HepG2 (cell line): ENCODE measurements around the gene DPP8. TPM values are rescaled to one million over a fixed set of nuclear protein-coding genes. Genes with fewer than 3 reads are reported as not detected.
A peak's percentile ranks its signal among the peaks of the same experiment; 100 is the strongest.

Source experiments
- ATAC-seq: fragments of 200-7000 bp; cut with Tn5 transposase; 3 replicates; pipeline ENCODE4 v1.9.1; 2020; ENCODE audit warnings: mild to moderate bottlenecking, moderate library complexity
- BruUV-seq: library from RNA; stranded (reverse); fragments of 400-500 nt; replicated peaks from 2 replicates; lab custom pipeline; 2021; lab: Mats Ljungman, UMichigan
- CTCF ChIA-PET: fragments of 300-600 bp; formaldehyde crosslinking; extraction: SDS; loops from one replicate; lab custom pipeline; 2021; ENCODE audit warnings: low total read pairs, inconsistent platforms, low intra/inter-chr PET ratio; lab: Yijun Ruan, JAX
- POLR2A ChIA-PET: fragments of 350-600 bp; sonication (Branson Sonifier 250); formaldehyde crosslinking; loops from one replicate; lab custom pipeline; 2020; ENCODE audit warnings: antibody characterized with exemption, inconsistent platforms; lab: Yijun Ruan, JAX
- DNase-seq: peaks from one replicate; pipeline ENCODE4 v3.0.0-alpha.2; 2015; ENCODE audit warnings: low spot score
- FAIRE-seq: peaks from 3 replicates; lab custom pipeline; 2011; peaks lifted over from hg19 to GRCh38; lab: Jason Lieb, UNC
- H2AFZ ChIP-seq: one replicate; pipeline ENCODE4 v1.6.1; 2011; ENCODE audit warnings: low read length, inconsistent platforms
- H3K27ac ChIP-seq: fragments of 300-600 bp; 3 replicates; pipeline ENCODE4 v1.8.0; 2011; ENCODE audit warnings: mixed run types, mild to moderate bottlenecking, mixed read lengths, low read length, inconsistent platforms; ENCODE audit not compliant: insufficient read depth; ENCODE audit errors: extremely low read length
- H3K27me3 ChIP-seq, 2 experiments: fragments of 200-600 bp in 1 of 2; 2 replicates in 1 of 2; 3 replicates in 1 of 2; pipeline versions ENCODE4 v1.6.0 to v1.8.0; 2011; ENCODE audit warnings: low read length in 2 of 2, mild to moderate bottlenecking in 2 of 2, moderate library complexity in 2 of 2, inconsistent platforms in 1 of 2; ENCODE audit not compliant: insufficient read depth in 2 of 2, control insufficient read depth in 1 of 2
- H3K36me3 ChIP-seq, 2 experiments: fragments of 200-600 bp in 1 of 2; replicated peaks in 1 of 2; 2 replicates in 1 of 2; 3 replicates in 1 of 2; pipeline versions ENCODE4 v1.5.1 to v1.8.0; 2011; ENCODE audit warnings: low read length in 2 of 2, inconsistent platforms in 1 of 2; ENCODE audit not compliant: insufficient read depth in 2 of 2, control insufficient read depth in 1 of 2
- H3K4me1 ChIP-seq: 2 replicates; pipeline ENCODE4 v1.5.1; 2012; ENCODE audit warnings: low read length, inconsistent platforms; ENCODE audit not compliant: insufficient read depth
- H3K4me2 ChIP-seq: 2 replicates; pipeline ENCODE4 v1.6.0; 2011; ENCODE audit warnings: low read depth, low read length, inconsistent platforms
- H3K4me3 ChIP-seq, 3 experiments: fragments of 200-600 bp in 1 of 3; sonication (generic), shearing (Covaris generic) in 1 of 3; replicated peaks in 1 of 3; 2 replicates each; pipeline ENCODE4 v1.5.1; 2011 to 2016; ENCODE audit warnings: low read length in 3 of 3, inconsistent platforms in 2 of 3, low read depth in 2 of 3, mild to moderate bottlenecking in 2 of 3, control low read depth in 1 of 3, mixed read lengths in 1 of 3; ENCODE audit not compliant: insufficient read depth in 1 of 3
- H3K79me2 ChIP-seq: one replicate; pipeline ENCODE4 v1.6.1; 2011; ENCODE audit warnings: low read length, inconsistent platforms; ENCODE audit not compliant: insufficient read depth
- H3K9ac ChIP-seq: 2 replicates; pipeline ENCODE4 v1.6.0; 2011; ENCODE audit warnings: mild to moderate bottlenecking, low read depth, low read length, inconsistent platforms; ENCODE audit not compliant: insufficient read depth
- H3K9me3 ChIP-seq: 2 replicates; pipeline ENCODE4 v1.5.1; 2012; ENCODE audit warnings: mild to moderate bottlenecking, low read length
- H4K20me1 ChIP-seq: 2 replicates; pipeline ENCODE4 v1.6.0; 2011; ENCODE audit warnings: inconsistent platforms, mild to moderate bottlenecking, low read length, moderate library complexity; ENCODE audit not compliant: insufficient read depth
- GABPA ChIP-seq, 2 experiments: IDR thresholded peaks; 2 replicates each; pipeline ENCODE4 v1.6.1; 2011 to 2016; ENCODE audit warnings: low read depth in 2 of 2, low read length in 1 of 2, missing biosample characterization in 1 of 2, missing genetic modification characterization in 1 of 2
- NR2F2 ChIP-seq: IDR thresholded peaks from 2 replicates; pipeline ENCODE4 v1.6.1; 2012; ENCODE audit warnings: low read depth, inconsistent platforms, borderline replicate concordance
- RORA ChIP-seq: sonication (generic); formaldehyde crosslinking; IDR thresholded peaks from 2 replicates; pipeline ENCODE4 v1.5.0; 2020; ENCODE audit warnings: mild to moderate bottlenecking, missing genetic modification reagents, moderate library complexity
- SP4 ChIP-seq: sonication (generic); formaldehyde crosslinking; IDR thresholded peaks from 2 replicates; pipeline ENCODE4 v1.8.1; 2023; ENCODE audit warnings: mild to moderate bottlenecking, missing genetic modification reagents
- SP5 ChIP-seq: IDR thresholded peaks from 2 replicates; pipeline ENCODE4 v1.6.1; 2016; ENCODE audit warnings: low read depth, borderline replicate concordance
- TCF12 ChIP-seq, 2 experiments: fragments of 450-650 bp in 1 of 2; sonication (generic) in 1 of 2; formaldehyde crosslinking in 1 of 2; IDR thresholded peaks; 2 replicates each; pipeline versions ENCODE4 v1.6.1 to v1.8.0; 2017 to 2022; ENCODE audit warnings: antibody characterized with exemption in 1 of 2, mild to moderate bottlenecking in 1 of 2, missing genetic modification reagents in 1 of 2, moderate library complexity in 1 of 2
- ZBTB25 ChIP-seq: IDR thresholded peaks from 2 replicates; pipeline ENCODE4 v1.6.1; 2018; ENCODE audit warnings: missing genetic modification reagents
- WGBS: methylation state at CpG from one replicate; pipeline ENCODE4 v1.1.6; 2017; ENCODE audit warnings: low lambda C conversion rate; 5-methylcytosine and 5-hydroxymethylcytosine counted together
- in situ Hi-C: cut with HindIII; loops from 2 replicates; pipeline ENCODE4 v1.10.0; 2017; ENCODE audit warnings: low pct_unique_long_range_greater_than_20kb; ENCODE audit not compliant: extremely low pct_ligation_motif_present
- intact Hi-C: fragments of 100-400 bp; cut with micrococcal nuclease; formaldehyde crosslinking; loops from one replicate; pipeline ENCODE4 v1.10.0; 2022; ENCODE audit not compliant: unreplicated experiment
- polyA plus RNA-seq, 8 experiments: library from polyadenylated mRNA; depleted of rRNA in 3 of 8; stranded (reverse) in 7 of 8; unstranded in 1 of 8; fragments of >200 nt; fragmentation: Illumina TruSeq in 4 of 8; extraction: Trizol in 4 of 8; gene quantifications; 2 replicates each; pipeline versions ENCODE4 v1.2.1 to v1.2.3, GENCODE V29; 2011 to 2016; ENCODE audit warnings: low read depth in 4 of 8, missing spikeins in 1 of 8, mixed read lengths in 1 of 8; ENCODE audit not compliant: insufficient read depth in 1 of 8
- total RNA-seq, 5 experiments: library from RNA; depleted of rRNA; stranded (reverse); fragments of >200 nt; fragmentation: Illumina TruSeq; extraction: Trizol; gene quantifications; 2 replicates each; pipeline ENCODE4 v1.2.3, GENCODE V29; 2016; ENCODE audit warnings: low read depth in 1 of 5

DPP8 gene
- total and polyA plus RNA-seq, 2 of the 13 experiments (the other 11 are each of a cell fraction or from before 2014, with no cell fraction given), result 18.0 to 26.3 TPM

DNA sequence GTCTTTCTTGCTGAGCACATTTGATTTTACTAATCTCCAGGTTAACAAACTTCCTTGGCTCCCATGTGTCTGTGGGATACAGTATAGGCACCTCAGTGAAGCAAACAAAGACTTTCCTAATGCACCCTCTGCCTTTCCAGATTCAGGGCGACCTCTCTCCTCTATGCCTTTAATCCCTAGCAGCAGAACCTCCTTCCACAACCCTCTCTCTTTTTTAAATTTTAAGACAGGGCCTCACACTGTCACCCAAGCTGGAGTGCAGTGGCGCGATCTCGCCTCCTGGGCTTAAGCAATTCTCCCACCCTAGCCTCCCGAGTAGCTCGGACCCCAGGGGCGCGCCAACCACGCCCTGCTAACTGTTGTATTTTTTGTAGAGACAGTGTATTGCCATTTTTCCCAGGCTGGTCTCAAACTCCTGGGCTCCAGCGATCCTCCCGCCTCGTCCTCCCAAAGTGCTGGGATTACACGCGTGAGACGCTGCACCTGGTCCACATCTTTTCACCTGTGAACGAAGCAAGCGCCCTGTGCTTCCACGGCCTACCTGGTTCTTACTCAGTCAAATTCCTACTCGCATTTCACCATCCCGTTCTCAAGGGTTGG lies 11.1 kb upstream of the DPP8 start:
- intact Hi-C loops, result no loop called here
- peaks cover 52% of the 10 kb centered on the region for H3K4me1 ChIP-seq
- no peaks in the 10 kb centered on the region for H3K27me3 ChIP-seq
- in situ Hi-C loops, result no loop called here
- peaks cover 9% of the 10 kb centered on the region; the same call in 1 of the 2 replicates for H4K20me1 ChIP-seq
- no peaks in the 10 kb centered on the region for H3K9me3 ChIP-seq
- H3K79me2 ChIP-seq, result peaks cover 28% of the 10 kb centered on the region
- H3K9ac ChIP-seq, result no peak overlapping the region
- TF ChIP-seq RORA (CRISPR knock-in tag), result no peak
- no peak for TF ChIP-seq GABPA (IDR thresholded peaks at IDR 0.05; ENCODE audit: low read depth, low read length)
- TF ChIP-seq GABPA (CRISPR knock-in tag; IDR thresholded peaks at IDR 0.05; ENCODE audit: low read depth), result no peak
- TF ChIP-seq, all 625 proteins: peak for 0
- CTCF ChIA-PET, result no interaction called here
- WGBS, result 82% methylated on average over 20 of the region's 20 CpGs
- POLR2A ChIA-PET, result no interaction called here
- 0 out of 2 replicates have a peak overlapping the region, but pooled peaks have one; percentile 5 for H3K4me2 ChIP-seq
- H3K27ac ChIP-seq, result no peak overlapping the region
- ATAC-seq, result no peak
- BruUV-seq, result no TSS peak
- H3K4me3 ChIP-seq, result no peak overlapping the region
- no peak for FAIRE-seq
- DNase-seq, result no peak
- no peaks in the 10 kb centered on the region for H3K36me3 ChIP-seq
- no peak overlapping the region for H2AFZ ChIP-seq

- intact Hi-C loops, result no loop called here
- WGBS, result 78% methylated on average over 1 of the region's 1 CpG
Measured at GRCh38 chr15:65525622-65526021, 8.1 kb upstream of the DPP8 start.

More at GRCh38 chr15:65525622-65526021, 8.1 kb upstream of the DPP8 start:
- in situ Hi-C loops, result no loop called here
- Histone ChIP-seq H3K36me3 (no peaks in the 10 kb centered on the region), H3K4me2 (peak overlapping the region; percentile 18; the same call in 1 of the 2 replicates), H2AFZ (peak overlapping the region; percentile 42), H3K27me3 (no peaks in the 10 kb centered on the region; a peak in 1 of 5 replicates), H4K20me1 (no peaks in the 10 kb centered on the region), H3K79me2 (peaks cover 3% of the 10 kb centered on the region), H3K9ac (no peak overlapping the region), H3K27ac (no peak overlapping the region), H3K4me3 (no peak overlapping the region), H3K4me1 (peaks cover 32% of the 10 kb centered on the region), H3K9me3 (no peaks in the 10 kb centered on the region)
- POLR2A ChIA-PET, result interaction anchor here (0.8 kb wide), 1 partner anchor 9 kb away, joined by 5 read pairs; no protein-coding TSS in a partner anchor
- ATAC-seq (no peak), FAIRE-seq (no peak), DNase-seq (no peak)
- BruUV-seq, result no TSS peak
- CTCF ChIA-PET, result no interaction called here
- TF ChIP-seq ZBTB25 (no peak), SP4 (CRISPR knock-in tag) (no peak), SP5 (CRISPR knock-in tag) (no peak), NR2F2 (no peak), TCF12 (IDR thresholded peaks at IDR 0.05) (no peak), TCF12 (CRISPR knock-in tag; IDR thresholded peaks at IDR 0.05) (no peak)
